22Rv1 (cell line): Measurements from ENCODE around the gene DSC3.

Experiments used
- ZFX ChIP-seq: fragments of 450-650 bp; IDR thresholded peaks from 2 replicates; pipeline ENCODE4 v1.6.1; 2017; ENCODE audit warnings: antibody characterized with exemption, borderline replicate concordance
- TF ChIP-seq, protein P1 (sequence below): fragments of 450-650 bp; IDR thresholded peaks from 2 replicates; pipeline ENCODE4 v1.5.1; 2017; ENCODE audit warnings: mild to moderate bottlenecking

DNA sequence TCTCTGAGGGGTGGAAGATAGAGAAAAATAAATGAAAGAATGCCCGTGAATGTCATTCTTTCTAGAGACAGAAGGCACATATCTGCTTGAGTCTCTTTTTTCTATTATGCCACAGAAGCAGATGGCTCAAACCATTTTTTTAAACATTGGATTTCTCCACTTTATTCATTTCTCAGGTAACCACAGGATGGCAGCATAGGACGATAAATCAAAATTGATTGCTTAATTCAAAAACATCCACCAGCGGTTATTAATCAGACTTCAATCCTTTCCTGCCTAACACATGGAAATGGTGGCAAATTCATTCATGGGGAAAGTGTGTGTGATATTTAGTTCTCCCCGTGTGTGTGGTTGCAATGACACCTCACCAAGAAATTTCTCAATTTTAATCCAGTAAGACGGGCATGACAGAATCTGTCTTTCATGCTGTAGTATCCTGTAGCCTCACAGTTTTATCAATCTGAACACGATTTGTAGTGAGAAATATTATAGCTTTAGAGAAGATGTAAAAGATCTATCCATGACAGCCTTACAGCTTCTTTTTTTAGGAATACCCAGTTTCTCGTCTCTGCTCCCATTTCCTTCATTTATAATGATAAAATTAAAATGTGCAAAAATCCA is 72.2 kb downstream of the DSC3 start:
- TF ChIP-seq, protein P1, sequence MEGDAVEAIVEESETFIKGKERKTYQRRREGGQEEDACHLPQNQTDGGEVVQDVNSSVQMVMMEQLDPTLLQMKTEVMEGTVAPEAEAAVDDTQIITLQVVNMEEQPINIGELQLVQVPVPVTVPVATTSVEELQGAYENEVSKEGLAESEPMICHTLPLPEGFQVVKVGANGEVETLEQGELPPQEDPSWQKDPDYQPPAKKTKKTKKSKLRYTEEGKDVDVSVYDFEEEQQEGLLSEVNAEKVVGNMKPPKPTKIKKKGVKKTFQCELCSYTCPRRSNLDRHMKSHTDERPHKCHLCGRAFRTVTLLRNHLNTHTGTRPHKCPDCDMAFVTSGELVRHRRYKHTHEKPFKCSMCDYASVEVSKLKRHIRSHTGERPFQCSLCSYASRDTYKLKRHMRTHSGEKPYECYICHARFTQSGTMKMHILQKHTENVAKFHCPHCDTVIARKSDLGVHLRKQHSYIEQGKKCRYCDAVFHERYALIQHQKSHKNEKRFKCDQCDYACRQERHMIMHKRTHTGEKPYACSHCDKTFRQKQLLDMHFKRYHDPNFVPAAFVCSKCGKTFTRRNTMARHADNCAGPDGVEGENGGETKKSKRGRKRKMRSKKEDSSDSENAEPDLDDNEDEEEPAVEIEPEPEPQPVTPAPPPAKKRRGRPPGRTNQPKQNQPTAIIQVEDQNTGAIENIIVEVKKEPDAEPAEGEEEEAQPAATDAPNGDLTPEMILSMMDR = peak; percentile 63
- no peak for TF ChIP-seq ZFX
